Colon (tissue), 2 donors: ENCODE measurements around the gene PCK2.

Experiments used
- FAIRE-seq: peaks from 2 replicates; lab custom pipeline; 2012; peaks lifted over from hg19 to GRCh38; lab: Jason Lieb, UNC
- donor health status: control.
- donor health status: control.

The PCK2 gene

DNA sequence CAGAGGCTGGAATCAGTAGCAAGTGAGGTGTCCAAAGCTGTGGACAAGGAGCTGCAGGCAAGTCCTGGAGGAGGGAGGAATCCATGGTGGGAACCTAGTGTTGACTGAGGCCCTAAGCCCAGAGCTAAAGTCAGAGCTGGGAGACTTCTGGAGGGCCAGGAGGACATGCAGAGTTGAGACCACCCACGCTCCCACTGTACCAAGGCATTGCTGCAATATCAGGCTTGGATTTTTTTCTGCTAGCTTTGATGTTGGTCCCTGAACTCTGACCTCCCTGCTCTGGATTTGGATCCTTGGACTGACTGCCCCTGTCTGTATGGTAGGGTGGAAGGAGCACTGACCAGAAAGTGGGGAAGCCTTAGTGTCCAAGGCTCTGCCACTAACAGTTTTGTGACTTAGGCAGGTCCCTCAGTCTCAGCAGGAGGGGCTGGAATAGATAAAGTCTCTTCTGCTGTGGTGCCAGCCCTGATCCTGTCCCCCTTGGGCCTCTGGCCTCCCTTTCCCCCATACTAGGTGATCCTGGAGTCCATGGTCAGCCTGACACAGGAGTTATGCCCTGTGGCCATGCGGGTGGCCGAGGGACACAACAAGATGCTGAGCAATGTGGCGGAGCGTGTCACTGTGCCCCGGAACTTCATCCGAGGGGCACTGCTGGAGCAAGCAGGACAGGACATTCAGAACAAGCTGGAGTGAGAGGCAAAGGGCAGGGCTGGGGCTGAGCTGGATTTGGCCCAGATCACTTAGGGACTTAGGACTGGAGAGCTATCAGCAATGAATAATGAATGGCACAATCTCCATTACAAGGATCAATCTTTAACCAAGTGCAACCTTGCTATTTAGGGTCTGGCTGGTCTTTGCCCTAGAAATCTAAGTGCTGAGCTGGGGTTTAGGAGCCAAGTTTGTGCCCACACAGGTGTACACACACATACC, 32.9 kb upstream of the PCK2 start:
- FAIRE-seq, result no peak

DNA sequence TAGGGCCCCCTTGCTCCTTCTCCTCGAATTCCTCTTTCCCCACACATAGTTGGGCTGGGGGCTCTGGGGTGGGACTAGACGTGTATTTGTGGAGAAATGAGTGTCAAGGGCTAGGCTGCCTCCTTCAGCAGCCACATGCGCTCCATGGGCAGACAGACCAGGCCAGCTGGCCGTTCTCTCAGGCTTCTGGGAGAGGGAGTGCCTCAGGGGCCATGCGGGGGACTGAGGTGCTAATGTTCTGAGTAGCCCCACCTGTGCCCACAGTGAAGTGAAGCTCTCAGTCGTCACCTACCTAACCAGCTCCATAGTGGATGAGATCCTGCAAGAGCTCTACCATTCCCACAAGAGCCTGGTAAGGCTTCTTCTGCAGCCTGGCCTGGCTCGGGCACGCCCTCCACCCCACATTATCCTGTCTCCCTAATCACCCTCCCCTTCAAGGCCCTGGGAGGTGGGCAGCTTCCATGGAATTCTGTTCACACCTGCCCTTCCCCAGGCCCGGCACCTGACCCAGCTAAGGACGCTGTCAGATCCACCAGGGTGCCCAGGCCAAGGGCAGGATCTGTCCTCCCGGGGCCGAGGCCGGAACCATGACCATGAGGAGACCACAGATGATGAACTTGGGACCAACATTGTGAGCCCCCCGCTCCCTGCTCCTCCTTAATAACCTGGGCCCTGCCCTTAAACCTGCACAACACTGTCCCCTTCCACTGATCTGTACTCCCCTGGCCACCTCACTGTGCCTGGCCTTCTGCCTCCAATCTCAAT, 31.7 kb upstream of the PCK2 start:
- FAIRE-seq, result no peak

DNA sequence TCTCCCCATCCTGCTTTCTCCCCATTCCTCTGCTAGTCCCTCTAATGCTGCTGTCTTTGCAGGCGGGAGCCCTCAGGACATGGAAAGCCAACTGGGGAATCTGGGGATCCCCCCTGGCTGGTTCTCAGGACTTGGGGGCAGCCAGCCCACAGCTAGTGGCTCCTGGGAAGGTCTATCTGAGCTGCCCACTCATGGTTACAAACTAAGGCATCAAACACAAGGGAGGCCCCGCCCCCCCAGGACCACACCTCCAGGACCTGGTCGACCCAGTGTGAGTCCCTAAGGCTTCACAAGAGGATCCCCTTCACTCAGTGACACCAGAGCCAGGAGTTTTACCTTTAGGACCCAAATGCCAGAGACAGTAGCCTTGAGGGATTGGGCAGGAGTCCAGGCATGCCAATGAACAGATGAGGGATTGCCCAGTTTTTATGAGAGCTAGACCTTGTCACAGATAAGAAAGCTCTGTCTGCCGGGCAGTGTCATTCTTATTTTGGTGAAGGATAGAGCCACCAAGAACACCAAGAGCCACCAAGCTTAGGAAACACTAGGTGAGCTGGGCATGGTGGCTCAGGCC, 30.8 kb upstream of the PCK2 start:
- FAIRE-seq, result no peak

DNA sequence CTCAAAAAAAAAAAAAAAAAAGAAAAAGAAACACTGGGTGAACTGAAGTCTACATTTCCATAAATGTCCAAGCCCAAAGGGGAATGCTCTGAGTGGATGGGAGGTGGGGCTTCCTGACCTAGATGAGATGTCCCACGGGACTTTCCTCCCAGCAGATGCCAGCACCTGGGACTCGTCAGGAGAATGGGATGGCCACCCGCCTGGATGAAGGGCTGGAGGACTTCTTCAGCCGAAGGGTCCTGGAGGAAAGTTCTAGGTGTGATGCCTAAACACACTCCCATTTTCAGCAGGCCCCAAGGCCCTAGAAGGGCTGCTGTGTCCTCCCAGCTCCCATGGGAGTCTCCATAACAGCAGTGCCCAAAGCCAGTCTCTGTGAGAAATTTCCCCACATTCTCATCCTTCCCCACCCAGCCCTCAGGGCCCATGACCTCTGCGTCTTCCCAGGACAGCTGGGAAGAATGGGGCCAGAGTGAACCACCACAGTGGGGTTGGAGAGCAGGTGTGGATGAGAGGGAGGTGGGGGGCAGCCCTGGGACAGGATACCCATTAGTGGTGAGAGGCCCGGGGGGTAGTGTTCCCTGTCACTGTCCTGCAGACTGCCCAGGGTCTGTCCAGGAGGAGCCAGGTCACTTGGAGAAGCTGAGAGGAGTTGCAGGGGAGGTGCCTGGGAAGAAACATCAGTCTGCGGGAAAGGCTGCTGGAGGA, 29.9 kb upstream of the PCK2 start:
- no peak for FAIRE-seq

DNA sequence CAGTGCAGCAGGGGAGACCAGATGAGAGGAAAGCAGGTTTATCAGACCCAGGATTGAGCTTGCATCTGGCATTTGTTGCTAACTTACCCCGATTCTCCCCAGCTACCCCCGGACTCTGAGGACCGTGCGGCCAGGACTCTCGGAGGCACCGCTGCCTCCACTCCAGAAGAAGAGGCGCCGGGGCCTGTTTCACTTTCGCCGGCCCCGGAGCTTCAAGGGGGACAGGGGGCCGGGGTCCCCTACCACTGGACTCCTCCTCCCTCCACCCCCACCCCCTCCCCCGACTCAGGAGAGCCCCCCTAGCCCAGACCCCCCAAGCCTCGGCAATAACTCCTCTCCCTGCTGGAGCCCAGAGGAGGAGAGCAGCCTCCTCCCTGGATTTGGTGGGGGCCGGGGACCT, 29.3 kb upstream of the PCK2 start:
- no peak for FAIRE-seq

DNA sequence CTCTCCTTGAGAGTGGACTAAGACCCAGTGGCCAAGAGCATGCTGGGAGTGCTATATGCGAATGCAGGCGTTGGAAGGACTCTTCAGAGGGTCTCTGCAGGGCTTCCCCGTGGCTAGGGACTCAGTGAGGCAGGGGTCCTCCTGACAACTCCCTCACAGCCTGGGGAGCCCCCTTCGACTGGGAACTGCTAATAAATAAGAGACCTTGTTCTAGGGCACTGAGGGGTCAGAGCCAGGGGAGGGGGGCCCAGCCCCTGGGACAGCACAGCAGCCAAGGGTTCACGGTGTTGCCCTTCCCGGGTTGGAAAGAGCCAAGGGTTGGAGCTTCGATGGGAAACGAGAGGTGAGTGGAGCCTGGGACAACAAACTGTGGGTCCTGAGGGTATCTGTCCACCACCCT, 28.7 kb upstream of the PCK2 start:
- no peak for FAIRE-seq

DNA sequence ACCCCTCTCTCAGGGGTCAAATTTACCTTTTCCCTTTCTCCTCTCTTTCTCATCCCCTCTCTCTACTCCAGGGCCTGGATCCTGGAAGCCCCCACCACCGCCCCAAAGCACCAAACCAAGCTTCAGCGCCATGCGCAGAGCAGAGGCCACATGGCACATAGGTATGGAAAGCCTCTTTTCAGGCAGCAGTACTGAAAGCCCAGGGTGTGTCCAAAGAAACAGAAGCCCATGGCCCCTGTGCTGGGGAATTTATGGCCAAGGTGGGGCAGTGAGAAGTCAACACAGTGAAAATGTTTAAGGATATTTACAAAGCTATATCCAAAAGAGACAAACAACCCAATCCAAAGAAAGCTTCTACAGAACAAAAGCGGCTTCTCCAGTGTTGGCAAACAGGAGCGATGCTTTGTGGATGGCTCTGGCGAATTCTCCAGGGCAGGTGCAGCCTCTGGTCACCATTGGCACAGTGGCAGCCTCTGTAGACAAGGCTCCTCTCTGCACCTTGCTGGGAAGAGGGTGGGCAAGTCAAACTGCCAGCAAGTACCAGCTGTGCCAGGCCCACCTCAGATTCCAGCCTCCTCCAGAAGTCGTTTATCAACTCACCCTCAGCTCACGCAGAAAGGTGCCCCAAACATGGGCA, 27.5 kb upstream of the PCK2 start:
- FAIRE-seq, result no peak

DNA sequence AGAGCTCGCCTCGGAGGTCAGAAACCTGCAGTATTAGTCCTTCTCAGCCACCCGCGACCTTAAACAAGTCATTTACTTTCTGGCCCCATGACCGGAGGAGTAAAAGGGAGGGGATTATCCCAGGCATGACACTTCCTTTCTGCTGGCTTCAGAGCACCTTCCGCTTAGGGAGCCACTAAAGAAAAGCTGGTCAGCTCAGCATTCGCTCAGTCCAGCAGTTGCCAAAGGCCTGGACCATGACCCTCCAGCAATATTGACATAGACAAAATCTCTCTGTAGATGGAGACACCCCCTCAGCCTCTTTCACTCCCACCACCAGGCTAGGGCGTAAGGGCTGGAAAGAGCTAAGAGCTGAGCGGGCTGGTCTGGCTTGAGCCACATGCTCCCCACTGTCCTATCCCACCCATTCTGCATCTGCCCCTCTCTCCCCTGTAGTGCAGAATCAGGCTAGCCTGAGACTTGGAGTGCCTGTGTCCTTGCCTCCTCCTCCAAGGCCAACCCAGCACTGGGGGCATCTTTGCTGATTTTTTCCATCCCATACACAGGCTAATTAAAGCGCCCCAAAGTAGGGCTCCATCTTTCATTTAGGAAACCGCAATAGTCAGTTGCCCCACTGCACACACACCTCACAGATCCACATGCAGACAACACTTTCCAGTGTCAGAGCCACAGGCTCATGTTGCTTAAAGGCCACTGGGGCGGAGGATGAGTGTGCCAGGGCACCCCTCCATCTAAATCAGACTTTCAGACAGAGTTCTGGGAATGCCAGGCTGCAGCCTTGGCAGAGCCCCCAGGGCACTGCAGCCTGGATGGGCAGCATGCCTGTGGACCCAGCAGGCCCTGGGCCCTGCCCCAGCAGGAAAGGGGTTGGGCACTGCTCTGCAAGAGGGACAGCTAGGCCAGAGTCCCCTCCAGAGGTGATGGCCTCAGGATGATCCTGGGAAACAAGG, 26.7 kb upstream of the PCK2 start:
- no peak for FAIRE-seq

DNA sequence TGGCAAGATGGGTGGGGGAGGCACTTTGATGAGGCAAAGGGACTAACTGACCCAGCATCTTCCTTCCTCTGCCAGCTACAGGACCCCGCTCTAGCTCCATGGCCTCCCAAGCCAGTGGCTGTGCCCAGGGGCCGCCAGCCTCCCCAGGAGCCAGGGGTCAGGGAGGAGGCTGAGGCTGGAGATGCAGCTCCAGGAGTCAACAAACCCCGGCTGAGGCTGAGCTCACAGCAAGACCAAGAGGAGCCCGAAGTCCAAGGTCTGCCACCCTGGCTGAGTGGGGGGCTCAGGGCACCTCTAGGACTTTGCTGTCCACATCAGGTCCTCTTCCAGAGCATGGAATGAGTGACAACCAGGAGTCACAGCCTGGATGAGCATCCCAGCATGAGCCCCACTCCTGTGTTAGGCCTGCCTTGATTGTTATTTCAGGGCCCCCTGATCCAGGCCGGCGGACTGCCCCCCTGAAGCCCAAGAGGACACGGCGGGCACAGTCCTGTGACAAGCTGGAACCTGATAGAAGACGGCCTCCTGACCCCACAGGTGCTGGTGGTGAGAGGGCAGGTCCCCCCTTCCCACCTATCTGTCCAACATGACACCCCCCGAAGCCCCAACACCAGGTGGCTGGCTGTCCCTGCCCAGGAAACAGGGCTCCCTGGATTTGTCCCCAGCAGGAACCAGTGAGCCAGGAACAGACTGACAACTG, 25.2 kb upstream of the PCK2 start:
- FAIRE-seq, result no peak

DNA sequence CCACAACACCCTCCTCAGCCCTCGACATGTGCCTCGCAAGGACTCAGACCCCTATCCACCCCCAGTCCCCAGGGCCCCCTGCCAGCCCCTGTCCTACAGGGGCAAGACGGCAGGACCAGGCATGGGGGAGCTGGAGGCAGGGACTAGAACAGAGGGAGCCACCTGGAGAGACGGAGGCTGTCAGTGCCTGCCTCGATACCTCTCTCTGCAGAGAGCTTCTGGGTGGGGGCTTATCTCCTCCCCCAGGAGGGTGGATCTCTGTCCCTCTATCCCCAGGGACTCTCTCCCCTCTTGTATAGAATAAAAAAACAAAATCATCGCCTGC, 24.7 kb upstream of the PCK2 start:
- FAIRE-seq, result no peak

DNA sequence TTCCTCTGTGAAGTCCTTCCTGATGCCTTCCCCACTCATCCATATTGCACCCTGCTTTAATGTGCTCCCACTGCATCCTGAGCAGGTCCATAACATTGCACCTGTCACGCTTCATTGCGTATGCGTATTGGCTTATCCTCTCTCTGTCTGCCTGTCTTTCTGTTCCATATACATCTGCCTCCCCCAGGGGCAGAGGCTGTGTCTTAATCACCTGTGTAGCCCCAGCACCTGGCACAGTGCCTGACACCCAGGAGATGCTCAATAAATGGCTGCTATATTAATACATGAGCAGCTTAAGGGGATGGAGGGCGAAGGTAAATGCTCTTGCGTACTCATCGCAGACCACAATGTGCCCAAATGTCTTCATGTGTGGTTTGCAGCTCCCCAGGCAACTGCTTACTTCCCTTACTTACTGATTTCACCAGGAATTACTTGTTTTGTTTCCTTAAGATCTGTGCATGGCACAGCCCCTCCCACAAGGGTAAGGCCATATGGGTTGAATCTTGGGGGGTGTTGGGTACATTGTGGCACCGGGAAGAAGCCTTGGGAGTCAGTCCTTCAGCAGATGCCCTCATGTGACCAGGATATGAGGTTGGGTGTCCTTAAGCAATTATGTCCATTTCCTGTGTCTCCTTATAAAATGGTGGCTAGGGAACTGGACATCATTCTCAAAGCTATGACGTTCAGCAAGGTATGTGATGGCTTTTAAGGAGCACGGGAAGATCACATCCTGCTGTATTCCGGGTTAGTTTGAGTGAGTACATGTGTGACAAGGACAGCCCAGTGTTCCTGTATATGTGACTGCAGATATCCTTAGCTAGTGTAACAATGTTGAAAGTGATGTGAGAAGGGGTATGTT, 23.6 kb upstream of the PCK2 start:
- no peak for FAIRE-seq

DNA sequence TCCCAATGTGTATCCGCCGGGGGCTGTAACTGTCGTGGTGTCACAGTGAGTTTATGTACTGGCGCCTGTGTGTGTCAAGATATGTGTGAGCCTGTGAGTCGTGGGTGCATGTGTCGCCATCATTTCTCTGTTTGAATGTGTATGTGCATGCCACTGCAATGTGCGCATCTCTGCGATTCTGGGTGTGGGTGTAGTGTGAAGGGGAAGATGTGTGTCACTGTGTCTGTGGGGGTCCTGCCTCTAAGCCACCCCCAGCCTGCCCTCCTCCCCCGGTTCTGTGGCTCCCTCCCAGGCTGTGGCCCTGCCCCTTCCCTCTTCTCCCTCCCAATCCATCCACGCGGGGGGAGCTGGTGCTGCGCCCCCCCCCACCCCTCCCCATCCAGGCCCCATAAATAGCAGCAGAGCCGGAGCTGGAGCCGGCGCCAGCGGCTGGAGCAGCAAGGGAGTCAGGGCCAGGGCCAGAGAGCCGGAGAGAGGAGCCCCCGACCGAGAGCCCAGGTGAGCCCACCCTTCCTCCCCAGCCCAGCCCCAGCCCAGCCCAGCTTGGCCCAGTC, 22.9 kb upstream of the PCK2 start, which contains the start of gene CPNE6:
Gene CPNE6 (plus strand): TSS at position 419 of the 554 bp plus-strand sequence. CDS start 1,375 bp downstream, outside the sequence.
- no peak for FAIRE-seq

DNA sequence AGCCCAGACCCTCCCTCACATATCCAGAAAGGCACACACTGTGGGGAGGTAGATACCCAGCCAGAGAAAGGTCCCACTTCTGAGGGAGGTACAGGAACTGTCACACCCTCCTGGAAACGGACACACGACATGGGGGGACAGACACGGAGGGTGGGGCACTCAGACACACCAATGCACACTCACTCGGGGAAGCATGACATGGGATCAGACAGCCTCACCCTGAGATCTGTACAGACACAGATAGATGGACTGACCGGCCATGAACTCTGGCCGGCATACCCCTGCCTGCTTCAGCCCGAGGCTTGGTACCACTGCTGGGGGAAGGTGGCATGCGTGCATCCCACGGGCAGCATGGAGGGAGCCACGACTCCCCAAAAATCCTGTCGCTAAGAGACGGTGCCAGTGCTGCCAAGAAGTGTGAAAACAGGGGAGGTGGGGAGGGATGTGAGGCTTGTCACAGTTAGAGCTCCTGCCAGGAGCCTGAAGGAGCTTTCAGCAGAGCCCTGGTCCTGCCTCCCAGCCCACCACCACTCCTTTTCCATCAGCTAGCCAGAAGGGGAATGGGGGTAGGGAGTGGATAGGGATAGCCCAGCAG, 22.2 kb upstream of the PCK2 start:
- FAIRE-seq, result no peak

DNA sequence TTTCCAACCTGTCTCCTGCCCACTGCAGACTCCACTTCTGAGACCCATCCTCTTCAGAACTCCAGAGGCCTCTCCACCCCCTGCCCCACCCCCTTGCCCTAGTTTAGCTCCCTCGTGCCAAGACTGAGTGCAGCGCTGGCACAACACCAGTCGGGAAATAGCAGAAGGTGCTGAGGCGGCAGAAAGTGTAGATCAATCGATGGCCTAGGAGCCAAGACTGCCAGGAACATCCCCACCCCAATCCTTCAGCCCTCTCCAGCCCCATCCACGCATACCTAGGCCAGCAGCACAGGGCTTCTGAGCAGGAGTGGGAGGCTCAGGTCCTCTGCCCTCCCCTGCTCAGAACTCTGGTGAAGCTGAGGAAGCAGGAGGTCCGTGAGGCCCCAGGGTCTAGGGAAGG, 21.7 kb upstream of the PCK2 start:
- FAIRE-seq, result no peak

DNA sequence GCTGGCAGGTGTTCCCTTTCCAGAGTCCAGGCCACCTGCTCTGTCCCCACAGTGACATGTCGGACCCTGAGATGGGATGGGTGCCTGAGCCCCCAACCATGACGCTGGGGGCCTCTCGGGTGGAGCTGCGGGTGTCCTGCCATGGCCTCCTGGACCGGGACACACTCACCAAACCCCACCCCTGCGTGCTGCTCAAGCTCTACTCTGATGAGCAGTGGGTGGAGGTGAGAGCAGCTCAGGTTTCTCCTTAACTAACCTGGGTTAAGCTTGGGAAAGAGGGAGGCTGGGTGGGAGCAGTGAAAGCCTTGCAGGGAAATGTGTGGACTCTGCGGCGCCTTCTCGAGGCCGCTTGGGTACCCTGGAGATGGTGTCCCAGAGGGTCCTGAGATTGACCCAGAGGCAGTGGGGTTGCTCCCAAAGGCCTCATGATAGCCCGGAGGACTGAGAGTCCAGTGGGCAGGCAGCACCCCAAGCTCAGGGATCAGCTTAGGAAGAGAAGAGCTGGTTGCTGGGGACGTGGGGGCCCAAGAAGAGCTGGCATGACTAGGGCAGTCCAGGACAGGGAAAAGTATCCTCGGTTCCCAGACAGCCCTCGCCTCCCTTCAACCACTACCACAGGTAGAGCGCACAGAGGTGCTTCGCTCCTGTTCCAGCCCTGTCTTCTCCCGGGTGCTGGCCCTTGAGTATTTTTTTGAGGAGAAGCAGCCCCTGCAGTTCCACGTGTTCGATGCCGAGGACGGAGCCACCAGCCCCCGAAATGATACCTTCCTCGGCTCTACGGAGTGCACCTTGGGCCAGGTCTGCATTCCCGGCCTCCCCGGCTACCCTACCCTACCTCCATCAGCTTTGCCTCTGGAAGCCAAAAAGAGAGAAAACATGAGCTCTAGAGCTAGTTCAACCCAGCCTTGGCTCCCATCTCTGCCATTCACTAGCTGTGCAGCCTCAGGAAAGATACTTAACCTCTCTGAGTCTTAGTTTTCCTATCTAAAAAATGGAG, 20.9 kb upstream of the PCK2 start:
- no peak for FAIRE-seq

DNA sequence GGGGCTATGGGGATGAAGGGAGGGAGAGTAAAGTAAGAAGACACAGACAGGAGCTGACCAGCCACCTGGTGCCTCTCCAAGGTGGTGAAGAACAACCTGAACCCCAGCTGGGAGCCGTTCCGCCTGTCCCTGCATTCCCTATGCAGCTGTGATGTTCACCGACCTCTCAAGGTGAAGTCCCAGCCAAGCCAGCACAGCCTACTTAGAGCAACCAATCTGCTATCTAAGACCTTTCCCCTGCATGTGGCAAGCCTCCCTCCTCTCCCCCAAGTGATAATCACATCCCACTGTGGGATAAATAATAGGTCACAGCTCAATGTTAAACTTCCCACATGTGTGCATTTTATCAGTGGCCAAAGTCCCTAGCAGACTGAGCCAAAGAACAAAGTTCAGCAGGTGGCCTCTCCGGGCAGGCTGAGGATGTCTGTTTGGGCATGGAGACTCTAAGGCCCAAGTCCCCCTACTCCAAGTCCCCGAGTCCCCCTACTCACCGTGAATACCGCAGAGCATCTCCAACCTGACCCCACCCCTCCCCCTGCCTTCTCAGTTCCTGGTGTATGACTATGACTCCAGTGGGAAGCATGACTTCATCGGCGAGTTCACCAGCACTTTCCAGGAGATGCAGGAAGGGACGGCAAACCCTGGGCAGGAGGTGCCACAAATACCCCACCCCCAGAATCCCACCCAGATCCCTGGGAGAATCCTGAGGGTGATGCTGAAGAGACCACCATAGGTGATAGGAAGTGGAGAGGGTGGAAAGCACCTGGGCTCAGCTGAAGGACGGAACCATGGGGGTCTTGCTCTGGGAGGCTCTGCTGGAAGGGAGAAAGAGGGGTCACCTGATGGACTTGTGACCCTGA, 19.3 kb upstream of the PCK2 start:
- FAIRE-seq, result no peak
